ENCODE data around the gene SPECC1.
"Not testable (repeated sequence)": the region's sequence is repeated elsewhere in the genome, so short reads cannot be mapped to it uniquely, and the experiment has no call there.

The SPECC1 gene

DNA sequence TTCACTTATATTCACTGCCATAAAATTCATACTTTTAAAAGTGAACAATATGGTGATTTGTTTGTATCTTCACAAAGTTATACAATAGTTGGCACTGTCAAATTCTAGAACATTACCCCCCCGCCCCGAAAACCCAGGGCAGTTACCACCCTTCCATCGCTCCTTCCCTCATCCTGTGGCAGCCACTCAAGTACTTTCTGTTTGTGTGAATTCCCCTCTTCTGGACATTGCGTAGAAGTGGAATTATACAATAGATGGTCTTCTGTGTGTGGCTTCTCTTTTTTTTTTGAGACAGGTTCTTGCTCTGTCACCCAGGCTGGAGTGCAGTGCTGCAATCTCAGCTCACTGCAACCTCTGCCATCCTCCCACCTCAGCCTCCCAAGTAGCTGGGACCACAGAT is 58.6 kb downstream of the SPECC1 start:
- Histone ChIP-seq H3K4me3 (ENCODE audit: low read depth in 1 of 5, low read length in 5 of 5) (no peak overlapping the region), H3K9me3 (ENCODE audit: control insufficient read depth in 5 of 5, low read length in 5 of 5) (no peaks in the 10 kb centered on the region), H3K36me3 (ENCODE audit: control insufficient read depth in 5 of 5, insufficient read depth in 5 of 5, low read length in 5 of 5) (no peaks in the 10 kb centered on the region), H3K27ac (ENCODE audit: low read depth, low read length) (no peak overlapping the region), H3K4me1 (ENCODE audit: control insufficient read depth in 5 of 5, insufficient read depth in 5 of 5, low read length in 5 of 5) (peaks cover 0 to 52% (median 45%) of the 10 kb centered on the region in 5 donors), H3K9ac (ENCODE audit: low read length in 5 of 5) (no peak overlapping the region), H3K27me3 (ENCODE audit: control insufficient read depth in 5 of 5, insufficient read depth in 4 of 5, low read length in 5 of 5) (no peaks in the 10 kb centered on the region)

DNA sequence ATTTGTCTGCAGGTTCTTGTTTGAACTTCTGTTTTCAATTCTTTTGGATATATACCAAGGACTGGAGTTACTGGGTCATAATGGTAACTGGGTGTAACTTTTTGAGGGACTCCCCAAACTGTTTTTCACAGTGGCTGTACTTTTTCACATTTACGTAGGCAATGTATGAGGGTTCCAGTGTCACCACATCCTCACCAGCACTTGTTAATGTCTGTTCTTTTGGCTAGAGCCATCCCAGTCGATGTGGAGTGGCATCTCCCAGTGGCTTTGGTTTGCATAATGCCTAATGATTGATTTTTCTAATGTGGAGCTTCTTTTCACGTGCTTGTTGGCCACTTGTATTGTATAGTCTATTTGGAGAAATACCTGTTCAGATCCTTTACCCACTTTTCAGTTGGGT is 59.3 kb downstream of the SPECC1 start:
- H3K27ac ChIP-seq (ENCODE audit: low read depth, low read length): no peak overlapping the region

DNA sequence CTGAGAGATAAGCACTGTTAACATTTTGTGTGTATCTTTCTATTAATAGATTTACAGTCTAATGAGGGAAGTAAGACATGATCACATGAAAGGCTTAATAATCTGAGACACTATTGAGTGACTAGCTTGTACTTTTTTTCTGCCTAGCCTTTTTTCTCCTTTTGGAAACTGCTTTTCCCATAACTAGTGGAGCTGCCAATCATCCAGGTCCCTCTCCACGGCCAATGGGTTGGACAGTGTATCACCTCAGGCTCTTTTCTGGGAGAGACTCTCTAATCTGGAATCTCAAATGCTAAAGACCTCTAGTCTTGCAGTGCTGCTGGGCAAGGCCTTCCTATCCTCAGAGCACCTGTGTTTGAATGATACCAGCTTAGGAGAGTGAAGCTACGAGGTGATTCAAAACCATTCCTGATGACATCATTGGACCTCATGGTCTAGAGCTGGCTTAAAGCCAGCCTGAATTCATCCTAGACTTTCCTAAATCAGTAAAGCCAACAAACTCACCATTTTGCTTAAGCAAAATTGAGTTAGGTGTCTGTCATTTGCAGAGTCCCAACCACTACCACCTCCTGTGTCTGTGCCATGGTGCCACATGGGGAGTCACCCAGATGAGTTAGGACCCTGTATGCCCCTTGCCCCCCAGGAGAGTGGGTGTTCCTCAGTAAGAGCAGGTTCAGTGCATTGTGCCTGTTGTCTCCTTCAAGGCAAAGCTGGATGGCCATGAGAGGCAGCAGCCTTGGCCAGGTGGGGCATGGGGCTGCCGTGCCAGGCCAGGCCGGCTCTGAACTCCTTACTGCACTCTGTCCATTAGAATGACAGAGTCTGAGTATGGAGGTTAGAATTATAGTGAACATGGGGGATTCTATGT is 62.9 kb downstream of the SPECC1 start:
- H3K9ac ChIP-seq (ENCODE audit: low read length in 5 of 5): no peak overlapping the region
- peaks cover 0 to 45% (median 38%) of the 10 kb centered on the region in 5 donors for H3K4me1 ChIP-seq (ENCODE audit: control insufficient read depth in 5 of 5, insufficient read depth in 5 of 5, low read length in 5 of 5)
- H3K27ac ChIP-seq (ENCODE audit: low read depth, low read length): no peak overlapping the region

More for the DNA sequence above, 59.3 kb downstream of the SPECC1 start:
- H3K9ac ChIP-seq (ENCODE audit: low read length in 5 of 5): no peak overlapping the region
- no peaks in the 10 kb centered on the region for H3K27me3 ChIP-seq (ENCODE audit: control insufficient read depth in 5 of 5, insufficient read depth in 4 of 5, low read length in 5 of 5)
- no peak overlapping the region for H3K4me3 ChIP-seq (ENCODE audit: low read depth in 1 of 5, low read length in 5 of 5)
- no peaks in the 10 kb centered on the region for H3K36me3 ChIP-seq (ENCODE audit: control insufficient read depth in 5 of 5, insufficient read depth in 5 of 5, low read length in 5 of 5)
- H3K9me3 ChIP-seq (ENCODE audit: control insufficient read depth in 5 of 5, low read length in 5 of 5): no peaks in the 10 kb centered on the region
- H3K4me1 ChIP-seq (ENCODE audit: control insufficient read depth in 5 of 5, insufficient read depth in 5 of 5, low read length in 5 of 5): peaks cover 0 to 53% (median 43%) of the 10 kb centered on the region in 5 donors

DNA sequence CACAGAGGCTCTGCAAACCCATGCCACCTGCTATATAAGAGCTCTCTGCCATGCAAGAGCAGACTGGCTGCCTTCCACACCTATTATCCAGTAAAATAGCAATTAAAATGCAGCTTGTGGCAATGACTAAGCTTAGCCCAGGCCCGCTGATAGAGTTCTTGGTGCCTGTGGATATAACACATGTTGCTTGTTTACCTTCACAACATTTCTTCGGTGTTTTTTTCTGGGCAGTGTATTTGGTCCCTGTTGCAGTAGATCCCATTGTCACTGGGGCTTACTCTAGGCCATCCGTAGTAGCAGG is 63.5 kb downstream of the SPECC1 start:
- H3K9me3 ChIP-seq (ENCODE audit: control insufficient read depth in 5 of 5, low read length in 5 of 5): no peaks in the 10 kb centered on the region
- no peaks in the 10 kb centered on the region for H3K27me3 ChIP-seq (ENCODE audit: control insufficient read depth in 5 of 5, insufficient read depth in 4 of 5, low read length in 5 of 5)
- no peaks in the 10 kb centered on the region for H3K36me3 ChIP-seq (ENCODE audit: control insufficient read depth in 5 of 5, insufficient read depth in 5 of 5, low read length in 5 of 5)
- no peak overlapping the region for H3K27ac ChIP-seq (ENCODE audit: low read depth, low read length)
- H3K9ac ChIP-seq (ENCODE audit: low read length in 5 of 5): no peak overlapping the region
- H3K4me1 ChIP-seq (ENCODE audit: control insufficient read depth in 5 of 5, insufficient read depth in 5 of 5, low read length in 5 of 5): peaks cover 0 to 49% (median 43%) of the 10 kb centered on the region in 5 donors
- no peak overlapping the region for H3K4me3 ChIP-seq (ENCODE audit: low read depth in 1 of 5, low read length in 5 of 5)

More for the DNA sequence above, 62.9 kb downstream of the SPECC1 start:
- Histone ChIP-seq H3K36me3 (ENCODE audit: control insufficient read depth in 5 of 5, insufficient read depth in 5 of 5, low read length in 5 of 5) (no peaks in the 10 kb centered on the region), H3K27me3 (ENCODE audit: control insufficient read depth in 5 of 5, insufficient read depth in 4 of 5, low read length in 5 of 5) (no peaks in the 10 kb centered on the region), H3K4me3 (ENCODE audit: low read depth in 1 of 5, low read length in 5 of 5) (no peak overlapping the region), H3K9me3 (ENCODE audit: control insufficient read depth in 5 of 5, low read length in 5 of 5) (no peaks in the 10 kb centered on the region)

DNA sequence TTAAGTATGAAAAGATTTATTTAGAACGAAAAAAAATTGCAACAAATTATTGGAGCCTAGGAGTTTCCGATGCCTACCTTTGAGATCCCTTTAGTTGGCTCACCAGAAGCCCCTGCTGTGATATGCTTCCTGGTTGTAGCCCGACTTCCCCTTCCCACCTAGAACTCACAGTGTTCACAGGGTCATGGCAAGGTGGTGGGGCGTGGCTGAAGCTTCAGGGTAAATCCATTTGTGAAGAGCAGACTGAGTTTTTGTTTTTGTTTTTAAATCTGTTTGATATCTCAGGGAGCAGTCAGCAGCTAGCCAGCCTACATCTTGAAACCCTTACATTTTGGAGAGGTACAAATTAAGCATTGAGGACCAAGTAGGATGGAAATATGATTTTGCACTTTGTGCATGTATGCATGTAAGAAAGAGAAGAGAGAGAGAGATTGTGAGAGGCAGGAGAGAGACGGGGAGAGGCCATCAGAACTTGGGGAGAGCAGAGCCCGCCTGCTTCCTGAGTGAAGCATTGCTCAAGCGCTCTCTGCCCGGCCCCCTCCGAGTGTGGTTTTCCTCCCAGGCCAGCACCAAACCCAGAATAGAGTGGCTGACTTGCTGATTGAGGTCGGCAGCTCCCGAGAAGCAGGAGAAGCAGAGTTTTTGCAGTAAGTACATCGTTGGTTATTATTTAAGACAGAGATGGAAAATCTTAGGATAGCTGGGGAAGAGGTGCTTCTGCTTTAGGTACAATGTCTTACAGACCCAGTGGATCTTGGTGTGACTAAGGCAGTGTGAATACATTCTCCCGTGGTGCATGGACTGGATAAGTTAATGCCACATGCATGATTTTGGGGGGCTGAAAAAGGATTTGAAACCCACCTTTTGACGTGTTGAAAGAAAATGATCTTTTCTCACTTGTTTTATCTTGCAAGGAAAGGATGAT is 64.2 kb downstream of the SPECC1 start:
- H3K4me1 ChIP-seq (ENCODE audit: control insufficient read depth in 5 of 5, insufficient read depth in 5 of 5, low read length in 5 of 5): peaks cover 2 to 53% (median 49%) of the 10 kb centered on the region in 5 donors
- peak overlapping the region in 2 of 5 donors; percentile 38 to 69 for H3K9ac ChIP-seq (ENCODE audit: low read length in 5 of 5)
- H3K36me3 ChIP-seq (ENCODE audit: control insufficient read depth in 5 of 5, insufficient read depth in 5 of 5, low read length in 5 of 5): no peaks in the 10 kb centered on the region
- no peaks in the 10 kb centered on the region for H3K9me3 ChIP-seq (ENCODE audit: control insufficient read depth in 5 of 5, low read length in 5 of 5)
- no peaks in the 10 kb centered on the region for H3K27me3 ChIP-seq (ENCODE audit: control insufficient read depth in 5 of 5, insufficient read depth in 4 of 5, low read length in 5 of 5)
- H3K4me3 ChIP-seq (ENCODE audit: low read depth in 1 of 5, low read length in 5 of 5): peak overlapping the region; percentile 42 to 68 (median 61)
- H3K27ac ChIP-seq (ENCODE audit: low read depth, low read length): peak overlapping the region; percentile 59

DNA sequence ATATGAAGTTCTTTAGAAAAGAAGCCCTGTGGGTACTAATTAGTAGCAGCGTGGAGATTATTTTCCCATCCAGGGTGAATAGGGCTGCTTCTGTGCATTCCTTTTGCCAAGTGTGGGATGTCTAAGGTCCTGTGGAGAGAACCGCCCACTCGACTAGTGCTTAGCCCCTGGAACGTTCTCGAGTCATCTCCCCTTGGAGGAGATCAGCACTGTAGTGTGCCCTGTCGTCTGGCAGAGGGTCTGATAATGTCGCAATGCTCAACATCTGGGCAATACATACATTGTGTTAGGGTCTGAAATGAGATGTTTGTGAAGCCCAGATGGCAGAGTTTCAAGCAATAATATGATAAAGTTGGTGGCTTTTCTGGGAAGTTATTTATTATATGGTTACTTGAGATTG is 64.8 kb downstream of the SPECC1 start:
- H3K4me3 ChIP-seq (ENCODE audit: low read depth in 1 of 5, low read length in 5 of 5): peak overlapping the region; percentile 42 to 68 (median 61)
- H3K27me3 ChIP-seq (ENCODE audit: control insufficient read depth in 5 of 5, insufficient read depth in 4 of 5, low read length in 5 of 5): no peaks in the 10 kb centered on the region
- H3K9ac ChIP-seq (ENCODE audit: low read length in 5 of 5): peak overlapping the region in 3 of 5 donors; percentile 38 to 72 (median 64)
- peaks cover 2 to 53% (median 49%) of the 10 kb centered on the region in 5 donors for H3K4me1 ChIP-seq (ENCODE audit: control insufficient read depth in 5 of 5, insufficient read depth in 5 of 5, low read length in 5 of 5)
- H3K36me3 ChIP-seq (ENCODE audit: control insufficient read depth in 5 of 5, insufficient read depth in 5 of 5, low read length in 5 of 5): no peaks in the 10 kb centered on the region
- H3K27ac ChIP-seq (ENCODE audit: low read depth, low read length): peak overlapping the region; percentile 59
- H3K9me3 ChIP-seq (ENCODE audit: control insufficient read depth in 5 of 5, low read length in 5 of 5): no peaks in the 10 kb centered on the region

DNA sequence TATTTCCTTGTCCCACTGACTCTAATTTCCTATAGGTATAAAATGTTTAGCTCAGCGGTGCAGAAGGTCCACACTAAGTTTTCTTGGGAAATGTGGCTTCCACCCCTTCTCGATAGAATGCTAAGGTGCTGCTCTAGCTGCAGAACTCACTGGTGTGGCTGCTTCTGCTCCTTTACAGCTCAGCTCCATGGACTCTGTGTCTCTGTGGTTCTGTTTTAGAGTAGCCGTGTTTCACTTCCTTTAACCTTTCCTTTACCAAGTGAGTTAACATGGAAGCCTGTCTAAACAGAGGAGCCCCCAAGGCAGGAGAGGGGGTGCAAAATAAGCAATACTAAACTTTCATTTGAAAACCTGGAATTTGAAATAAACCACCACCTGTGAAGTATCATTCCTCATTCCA is 65.3 kb downstream of the SPECC1 start:
- Histone ChIP-seq H3K4me1 (ENCODE audit: control insufficient read depth in 5 of 5, insufficient read depth in 5 of 5, low read length in 5 of 5) (peaks cover 2 to 53% (median 49%) of the 10 kb centered on the region in 5 donors), H3K27me3 (ENCODE audit: control insufficient read depth in 5 of 5, insufficient read depth in 4 of 5, low read length in 5 of 5) (no peaks in the 10 kb centered on the region), H3K9ac (ENCODE audit: low read length in 5 of 5) (peak overlapping the region in 4 of 5 donors; percentile 28 to 72 (median 51)), H3K36me3 (ENCODE audit: control insufficient read depth in 5 of 5, insufficient read depth in 5 of 5, low read length in 5 of 5) (no peaks in the 10 kb centered on the region), H3K9me3 (ENCODE audit: control insufficient read depth in 5 of 5, low read length in 5 of 5) (no peaks in the 10 kb centered on the region), H3K4me3 (ENCODE audit: low read depth in 1 of 5, low read length in 5 of 5) (peak overlapping the region; percentile 42 to 68 (median 61)), H3K27ac (ENCODE audit: low read depth, low read length) (peak overlapping the region; percentile 59)

DNA sequence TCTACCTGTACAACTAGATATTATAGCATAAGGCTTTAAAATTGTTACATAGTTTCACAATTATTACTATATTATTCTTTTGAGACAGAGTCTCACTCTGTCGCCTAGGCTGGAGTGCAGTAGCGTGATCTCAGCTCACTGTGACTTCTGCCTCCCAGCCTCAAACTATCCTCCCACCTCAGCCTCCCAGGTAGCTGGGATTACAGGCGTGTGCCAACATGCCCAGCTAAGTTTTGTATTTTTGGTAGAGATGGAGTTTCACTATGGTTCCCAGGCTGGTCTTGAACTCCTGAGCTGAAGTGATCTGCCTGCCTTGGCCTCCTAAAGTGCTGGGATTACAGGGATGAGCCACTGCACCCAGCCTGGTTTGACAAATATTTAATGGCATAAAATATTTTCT is 67.0 kb downstream of the SPECC1 start:
- peaks cover 2 to 56% (median 44%) of the 10 kb centered on the region in 5 donors for H3K4me1 ChIP-seq (ENCODE audit: control insufficient read depth in 5 of 5, insufficient read depth in 5 of 5, low read length in 5 of 5)
- H3K9me3 ChIP-seq (ENCODE audit: control insufficient read depth in 5 of 5, low read length in 5 of 5); H3K36me3 ChIP-seq (ENCODE audit: control insufficient read depth in 5 of 5, insufficient read depth in 5 of 5, low read length in 5 of 5); H3K27me3 ChIP-seq (ENCODE audit: control insufficient read depth in 5 of 5, insufficient read depth in 4 of 5, low read length in 5 of 5); H3K4me3 ChIP-seq (ENCODE audit: low read depth in 1 of 5, low read length in 5 of 5): not testable (repeated sequence)
- H3K9ac ChIP-seq (ENCODE audit: low read length in 5 of 5): peak overlapping the region in 1 of 5 donors; percentile 33
- peak overlapping the region; percentile 54 for H3K27ac ChIP-seq (ENCODE audit: low read depth, low read length)

DNA sequence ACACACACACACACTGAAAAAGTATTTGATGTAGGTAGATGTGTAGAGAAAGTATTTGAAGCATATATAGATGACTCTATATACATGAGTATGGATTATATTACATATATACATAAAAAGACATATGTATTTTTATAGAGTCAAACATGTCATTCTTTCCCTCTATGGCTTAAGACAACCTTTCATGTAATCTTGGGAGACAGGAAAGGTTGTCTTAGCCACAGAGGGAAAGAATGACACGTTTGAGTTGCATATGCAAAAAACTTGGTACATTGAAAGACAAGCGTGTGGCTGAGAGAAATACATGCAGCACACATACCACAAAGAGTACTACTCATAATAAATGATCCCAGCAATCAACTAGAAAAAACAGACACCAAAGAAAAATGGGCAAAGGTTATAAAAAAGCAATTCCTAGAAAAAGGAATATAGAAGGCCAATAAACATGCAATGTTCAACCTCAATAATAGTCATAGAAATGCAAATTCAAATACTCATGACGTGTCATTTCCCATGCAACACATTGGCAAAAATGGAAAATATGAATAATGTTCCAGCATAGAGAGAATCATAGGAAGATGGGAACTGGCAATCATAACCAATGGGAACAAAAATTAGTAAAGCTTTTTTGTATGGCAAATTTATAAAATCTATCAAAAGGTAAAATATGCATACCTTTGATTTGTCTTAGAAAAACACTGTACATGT is 69.0 kb downstream of the SPECC1 start:
- no peaks in the 10 kb centered on the region for H3K9me3 ChIP-seq (ENCODE audit: control insufficient read depth in 5 of 5, low read length in 5 of 5)
- no peak overlapping the region for H3K27ac ChIP-seq (ENCODE audit: low read depth, low read length)
- H3K36me3 ChIP-seq (ENCODE audit: control insufficient read depth in 5 of 5, insufficient read depth in 5 of 5, low read length in 5 of 5): peaks cover 0 to 5% (median 0%) of the 10 kb centered on the region in 5 donors
- H3K4me3 ChIP-seq (ENCODE audit: low read depth in 1 of 5, low read length in 5 of 5): no peak overlapping the region
- no peaks in the 10 kb centered on the region for H3K27me3 ChIP-seq (ENCODE audit: control insufficient read depth in 5 of 5, insufficient read depth in 4 of 5, low read length in 5 of 5)
- H3K4me1 ChIP-seq (ENCODE audit: control insufficient read depth in 5 of 5, insufficient read depth in 5 of 5, low read length in 5 of 5): peaks cover 2 to 44% (median 38%) of the 10 kb centered on the region in 5 donors
- H3K9ac ChIP-seq (ENCODE audit: low read length in 5 of 5): no peak overlapping the region

Data from subcutaneous abdominal adipose tissue (tissue), 5 donors.